Measurements from ENCODE around the gene LRMDA. TPM values are rescaled to one million over a fixed set of nuclear protein-coding genes. Genes with fewer than 3 reads are reported as not detected.

The LRMDA gene
- total RNA-seq, 1 donor from 2014 or later, result 2.1 TPM

GRCh38 chr10:76080991-76081390 lies 649.6 kb downstream of the LRMDA start:
- H3K4me3 Mint-ChIP-seq (ENCODE audit: unreplicated experiment), result no peak overlapping the region
- TF ChIP-seq, protein P1, sequence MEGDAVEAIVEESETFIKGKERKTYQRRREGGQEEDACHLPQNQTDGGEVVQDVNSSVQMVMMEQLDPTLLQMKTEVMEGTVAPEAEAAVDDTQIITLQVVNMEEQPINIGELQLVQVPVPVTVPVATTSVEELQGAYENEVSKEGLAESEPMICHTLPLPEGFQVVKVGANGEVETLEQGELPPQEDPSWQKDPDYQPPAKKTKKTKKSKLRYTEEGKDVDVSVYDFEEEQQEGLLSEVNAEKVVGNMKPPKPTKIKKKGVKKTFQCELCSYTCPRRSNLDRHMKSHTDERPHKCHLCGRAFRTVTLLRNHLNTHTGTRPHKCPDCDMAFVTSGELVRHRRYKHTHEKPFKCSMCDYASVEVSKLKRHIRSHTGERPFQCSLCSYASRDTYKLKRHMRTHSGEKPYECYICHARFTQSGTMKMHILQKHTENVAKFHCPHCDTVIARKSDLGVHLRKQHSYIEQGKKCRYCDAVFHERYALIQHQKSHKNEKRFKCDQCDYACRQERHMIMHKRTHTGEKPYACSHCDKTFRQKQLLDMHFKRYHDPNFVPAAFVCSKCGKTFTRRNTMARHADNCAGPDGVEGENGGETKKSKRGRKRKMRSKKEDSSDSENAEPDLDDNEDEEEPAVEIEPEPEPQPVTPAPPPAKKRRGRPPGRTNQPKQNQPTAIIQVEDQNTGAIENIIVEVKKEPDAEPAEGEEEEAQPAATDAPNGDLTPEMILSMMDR (IDR thresholded peaks at IDR 0.05; ENCODE audit: partially characterized antibody, unreplicated experiment), result no peak
- H3K27me3 Mint-ChIP-seq (ENCODE audit: unreplicated experiment), result no peaks in the 10 kb centered on the region
- H3K36me3 Mint-ChIP-seq (ENCODE audit: unreplicated experiment), result no peaks in the 10 kb centered on the region
- H3K9me3 Mint-ChIP-seq (ENCODE audit: unreplicated experiment), result no peaks in the 10 kb centered on the region
- H3K4me1 Mint-ChIP-seq (ENCODE audit: low read depth, unreplicated experiment), result peaks cover 4% of the 10 kb centered on the region
- no peak for DNase-seq
- H3K27ac Mint-ChIP-seq (ENCODE audit: unreplicated experiment), result no peak overlapping the region

- TF ChIP-seq, protein P1 (IDR thresholded peaks at IDR 0.05; ENCODE audit: partially characterized antibody, unreplicated experiment), result no peak
- H3K36me3 Mint-ChIP-seq (ENCODE audit: unreplicated experiment), result no peaks in the 10 kb centered on the region
- no peaks in the 10 kb centered on the region for H3K27me3 Mint-ChIP-seq (ENCODE audit: unreplicated experiment)
- H3K9me3 Mint-ChIP-seq (ENCODE audit: unreplicated experiment), result no peaks in the 10 kb centered on the region
- H3K27ac Mint-ChIP-seq (ENCODE audit: unreplicated experiment), result no peak overlapping the region
- peaks cover 4% of the 10 kb centered on the region for H3K4me1 Mint-ChIP-seq (ENCODE audit: low read depth, unreplicated experiment)
- DNase-seq, result no peak
- H3K4me3 Mint-ChIP-seq (ENCODE audit: unreplicated experiment), result no peak overlapping the region
Observed at GRCh38 chr10:76082232-76082631, 650.8 kb downstream of the LRMDA start.

DNA sequence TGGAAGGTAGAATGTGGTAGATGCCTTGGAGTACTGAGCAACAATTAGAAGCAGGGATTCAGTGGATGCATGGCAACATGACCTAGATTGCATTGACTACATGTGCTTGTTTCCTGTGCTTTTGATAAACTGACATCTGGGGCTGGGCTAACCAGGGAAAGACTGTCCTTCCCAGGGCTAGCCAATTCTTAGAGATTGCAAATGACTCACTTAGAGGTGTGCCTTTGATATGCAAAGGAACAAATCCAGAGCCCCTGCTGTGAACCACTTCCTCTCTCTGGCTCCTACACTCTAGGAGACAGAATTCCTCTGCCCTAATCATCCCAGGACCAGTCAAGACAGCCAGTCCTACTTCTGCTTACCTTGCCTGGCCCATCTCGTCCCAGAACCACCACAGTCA lies 651.5 kb downstream of the LRMDA start:
- Mint-ChIP-seq H3K4me1 (ENCODE audit: low read depth, unreplicated experiment) (peaks cover 4% of the 10 kb centered on the region), H3K9me3 (ENCODE audit: unreplicated experiment) (no peaks in the 10 kb centered on the region), H3K4me3 (ENCODE audit: unreplicated experiment) (no peak overlapping the region), H3K27ac (ENCODE audit: unreplicated experiment) (no peak overlapping the region), H3K36me3 (ENCODE audit: unreplicated experiment) (no peaks in the 10 kb centered on the region), H3K27me3 (ENCODE audit: unreplicated experiment) (no peaks in the 10 kb centered on the region)
- DNase-seq, result no peak
- TF ChIP-seq, protein P1 (IDR thresholded peaks at IDR 0.05; ENCODE audit: partially characterized antibody, unreplicated experiment), result no peak

- no peak overlapping the region for H3K27ac Mint-ChIP-seq (ENCODE audit: unreplicated experiment)
- H3K27me3 Mint-ChIP-seq (ENCODE audit: unreplicated experiment), result no peaks in the 10 kb centered on the region
- no peak for DNase-seq
- TF ChIP-seq, protein P1 (IDR thresholded peaks at IDR 0.05; ENCODE audit: partially characterized antibody, unreplicated experiment), result no peak
- H3K4me3 Mint-ChIP-seq (ENCODE audit: unreplicated experiment), result no peak overlapping the region
- H3K4me1 Mint-ChIP-seq (ENCODE audit: low read depth, unreplicated experiment), result no peaks in the 10 kb centered on the region
- H3K36me3 Mint-ChIP-seq (ENCODE audit: unreplicated experiment), result no peaks in the 10 kb centered on the region
- H3K9me3 Mint-ChIP-seq (ENCODE audit: unreplicated experiment), result no peaks in the 10 kb centered on the region
Observed at GRCh38 chr10:76085002-76085816, 653.8 kb downstream of the LRMDA start.

- Mint-ChIP-seq H3K4me1 (ENCODE audit: low read depth, unreplicated experiment) (no peaks in the 10 kb centered on the region), H3K27ac (ENCODE audit: unreplicated experiment) (no peak overlapping the region), H3K9me3 (ENCODE audit: unreplicated experiment) (no peaks in the 10 kb centered on the region), H3K36me3 (ENCODE audit: unreplicated experiment) (no peaks in the 10 kb centered on the region), H3K4me3 (ENCODE audit: unreplicated experiment) (no peak overlapping the region), H3K27me3 (ENCODE audit: unreplicated experiment) (no peaks in the 10 kb centered on the region)
- DNase-seq, result no peak
- TF ChIP-seq, protein P1 (IDR thresholded peaks at IDR 0.05; ENCODE audit: partially characterized antibody, unreplicated experiment), result no peak
Observed at GRCh38 chr10:76085817-76086167, 654.4 kb downstream of the LRMDA start.
